GM19240 (cell line): Measurements from ENCODE around the gene CPSF4L.
"Not testable (repeated sequence)": the region's sequence is repeated elsewhere in the genome, so short reads cannot be mapped to it uniquely, and the experiment has no call there.

Experiments
- DNase-seq: peaks from one replicate; pipeline ENCODE4 v3.0.0; 2011; ENCODE audit warnings: low spot score; ENCODE audit not compliant: insufficient read length

Gene CPSF4L

GRCh38 chr17:73261617-73261951, at the start of gene CPSF4L:
Gene CPSF4L, minus strand, starts transcription at chr17:73261880. Its CDS starts 62 bp downstream, at chr17:73261818.
- no peak for DNase-seq

- no peak for DNase-seq
These were observed 49.7 kb upstream of the CPSF4L start for GRCh38 chr17:73311428-73311780.

DNA sequence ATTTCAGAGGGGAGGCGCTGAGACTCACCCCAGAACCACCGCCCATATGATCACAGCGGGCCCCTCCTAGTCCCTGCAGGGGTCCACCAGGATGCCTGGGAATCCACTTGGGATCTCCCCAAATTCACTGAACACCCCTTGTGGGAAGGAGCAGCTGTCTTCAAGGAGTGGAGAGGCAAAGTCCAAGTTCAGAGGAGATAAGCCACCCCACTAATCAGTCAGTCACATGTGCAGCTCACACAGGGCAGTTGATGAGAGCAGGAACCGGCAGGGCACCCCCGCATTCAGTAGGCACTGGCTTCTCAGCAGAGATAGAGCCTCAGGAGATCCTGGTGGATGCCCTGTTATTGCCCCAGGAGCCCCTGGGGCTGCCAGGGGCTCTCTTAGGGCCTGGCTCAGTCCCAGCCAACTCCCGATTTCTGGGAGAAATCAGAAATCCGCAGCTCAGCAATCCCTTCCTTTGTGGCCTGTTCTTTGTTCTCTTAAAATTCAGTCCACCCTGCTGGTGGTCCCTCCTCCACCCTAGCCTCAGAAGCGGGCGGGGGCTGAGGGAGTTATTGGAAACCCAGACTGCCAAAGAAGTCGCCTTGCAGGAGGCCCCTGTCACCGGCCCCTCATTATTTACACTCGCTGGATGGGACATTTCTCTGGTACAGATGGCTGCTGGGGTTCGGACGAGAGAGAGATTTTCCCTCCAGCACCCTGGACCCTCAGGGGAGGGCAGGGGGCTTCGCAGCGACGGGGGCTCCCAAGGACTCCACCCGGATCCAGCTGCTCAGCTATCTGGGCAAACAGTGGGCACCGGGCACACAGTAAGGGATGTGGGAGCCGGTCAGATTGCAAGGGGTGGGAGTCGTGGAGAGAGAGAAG, 48.3 kb upstream of the CPSF4L start:
- DNase-seq = no peak

DNA sequence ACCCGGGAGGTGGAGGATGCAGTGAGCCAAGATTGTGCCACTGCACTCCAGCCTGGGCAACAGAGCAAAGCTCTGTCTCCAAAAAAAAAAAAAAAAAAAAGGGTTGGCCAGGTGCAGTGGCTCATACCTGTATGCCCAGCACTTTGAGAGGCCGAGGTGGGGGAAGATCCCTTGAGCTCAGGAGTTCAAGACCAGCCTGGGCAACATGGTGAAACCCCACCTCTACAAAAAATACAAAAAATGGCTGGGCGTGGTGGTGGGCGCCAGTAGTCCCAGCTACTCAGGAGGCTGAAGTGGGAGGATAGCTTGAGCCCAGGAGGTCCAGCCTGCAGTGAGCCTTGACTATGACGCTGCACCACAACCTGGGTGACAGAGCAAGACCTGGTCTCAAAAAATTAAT, 47.3 kb upstream of the CPSF4L start:
- DNase-seq = not testable (repeated sequence)

GRCh38 chr17:73308017-73308823, 46.5 kb upstream of the CPSF4L start:
- no peak for DNase-seq

DNA sequence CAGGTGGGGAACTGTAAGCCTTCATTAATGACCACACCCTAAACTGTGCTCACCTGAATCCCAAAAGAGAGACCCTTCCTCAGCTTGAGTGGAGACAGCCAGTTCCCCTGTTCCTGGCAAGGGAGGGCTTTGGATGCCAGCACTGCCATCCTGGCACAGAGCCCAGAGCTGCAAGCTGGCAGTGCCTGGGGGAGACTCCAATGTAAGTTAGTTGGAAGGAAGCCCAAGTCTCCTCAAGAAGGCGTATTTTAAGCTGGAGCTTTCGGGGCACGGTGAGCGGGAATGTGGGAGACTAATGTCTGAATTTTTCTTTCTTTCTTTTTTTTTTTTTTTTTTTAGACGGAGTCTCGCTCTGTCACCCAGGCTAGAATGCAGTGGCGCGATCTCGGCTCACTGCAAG, 45.5 kb upstream of the CPSF4L start:
- DNase-seq = no peak

GRCh38 chr17:73305845-73306836, 44.5 kb upstream of the CPSF4L start:
- no peak for DNase-seq

- no peak for DNase-seq
These were observed 43.5 kb upstream of the CPSF4L start for GRCh38 chr17:73304971-73305812.

- no peak for DNase-seq
These were observed 42.8 kb upstream of the CPSF4L start for GRCh38 chr17:73304438-73304837.

DNA sequence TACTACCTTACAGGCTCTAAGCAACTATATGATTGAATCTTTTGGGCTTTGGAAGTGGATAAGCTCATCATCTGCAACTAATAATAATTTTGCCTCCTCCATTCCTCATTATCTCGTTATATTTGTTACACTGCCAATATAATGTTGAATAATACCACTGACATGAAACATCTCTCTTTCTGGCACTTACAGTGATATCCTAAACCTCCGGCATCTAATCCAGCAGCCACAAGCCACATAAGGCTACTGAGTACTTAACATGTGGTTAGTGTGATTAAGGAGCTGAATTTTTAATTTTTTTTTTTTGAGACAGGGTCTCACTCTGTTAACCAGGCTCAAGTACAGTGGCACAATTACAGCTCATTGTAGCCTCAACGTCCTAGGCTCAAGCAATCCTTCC, 40.5 kb upstream of the CPSF4L start:
- DNase-seq = no peak

DNA sequence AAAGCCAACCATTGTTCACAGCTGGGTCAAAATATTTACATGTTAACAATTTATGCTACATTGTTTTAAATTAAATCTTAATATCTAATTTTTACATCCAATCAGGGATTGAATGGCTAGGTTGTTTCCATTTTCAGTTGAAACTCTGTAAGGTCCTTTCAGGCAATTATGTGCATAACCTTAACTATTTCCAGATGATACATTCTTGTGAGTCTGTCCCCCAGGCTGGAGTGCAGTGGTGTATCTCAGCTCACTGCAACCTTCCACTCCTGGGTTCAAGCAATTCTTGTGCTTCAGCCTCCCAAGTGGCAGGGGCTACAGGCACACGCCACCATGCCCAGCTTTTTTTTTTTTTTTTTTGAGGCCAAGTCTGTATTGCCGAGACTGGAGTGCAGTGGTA, 39.7 kb upstream of the CPSF4L start:
- DNase-seq = no peak

DNA sequence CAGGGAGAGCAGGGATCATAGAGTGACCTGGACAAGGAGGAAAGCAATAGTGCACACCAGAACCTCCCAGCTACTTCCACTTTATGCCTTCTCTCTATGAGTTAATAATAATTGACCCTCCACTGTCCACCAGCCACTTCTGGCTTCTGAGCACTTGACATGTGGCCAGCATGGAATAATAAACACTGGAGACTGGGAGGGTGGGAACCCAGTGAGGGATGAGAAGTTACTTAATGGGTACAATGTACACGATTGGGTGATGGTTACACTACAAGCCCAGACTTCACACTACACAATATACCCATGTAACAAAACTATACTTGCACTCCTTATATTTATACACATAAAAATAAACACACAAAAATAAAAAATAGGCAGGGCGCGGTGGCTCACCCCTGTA, 38.7 kb upstream of the CPSF4L start:
- DNase-seq = no peak

DNA sequence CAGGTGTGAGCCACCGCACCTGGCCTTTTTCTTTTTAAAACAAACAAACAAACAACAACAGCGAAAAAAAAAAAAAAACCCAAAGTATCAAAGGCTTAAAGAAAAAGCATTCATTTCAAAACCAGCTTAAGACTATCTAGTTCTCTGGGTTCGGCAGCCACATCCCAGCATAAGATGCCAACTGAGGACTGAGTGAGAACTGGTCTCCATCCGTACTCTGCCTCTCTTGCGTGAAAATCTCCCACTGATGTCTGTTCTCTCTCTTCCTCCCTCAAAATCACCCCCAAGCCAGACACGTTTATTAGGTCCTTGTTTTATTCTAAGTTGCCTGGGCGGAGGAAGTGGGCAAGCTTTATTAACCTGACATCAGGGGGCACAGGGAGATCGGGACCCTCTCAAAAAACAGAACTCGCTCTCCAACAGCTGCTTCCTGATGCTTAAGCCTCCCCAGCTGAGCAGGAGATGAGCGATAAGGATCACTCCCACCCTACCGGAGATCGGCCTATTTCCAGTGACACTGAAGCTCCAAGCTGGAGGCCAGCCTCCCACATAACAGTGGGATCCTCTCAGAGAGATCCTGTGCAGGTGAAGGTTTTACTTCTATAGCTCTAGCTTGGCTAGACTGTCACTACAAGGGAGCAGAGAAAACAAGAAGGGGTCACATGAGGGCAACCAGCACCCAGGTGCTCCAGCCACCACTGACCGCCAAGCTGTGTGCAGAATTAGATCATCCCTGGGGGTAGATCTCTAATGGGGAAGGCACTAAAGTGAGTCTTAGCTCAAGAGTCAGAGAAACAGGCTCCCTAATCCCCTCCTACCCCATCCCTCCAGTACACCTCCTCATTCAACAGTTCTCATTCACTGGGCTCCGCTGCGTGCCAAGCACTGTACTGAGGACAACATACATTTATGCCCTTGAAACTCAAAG, 36.5 kb upstream of the CPSF4L start:
- DNase-seq = no peak

DNA sequence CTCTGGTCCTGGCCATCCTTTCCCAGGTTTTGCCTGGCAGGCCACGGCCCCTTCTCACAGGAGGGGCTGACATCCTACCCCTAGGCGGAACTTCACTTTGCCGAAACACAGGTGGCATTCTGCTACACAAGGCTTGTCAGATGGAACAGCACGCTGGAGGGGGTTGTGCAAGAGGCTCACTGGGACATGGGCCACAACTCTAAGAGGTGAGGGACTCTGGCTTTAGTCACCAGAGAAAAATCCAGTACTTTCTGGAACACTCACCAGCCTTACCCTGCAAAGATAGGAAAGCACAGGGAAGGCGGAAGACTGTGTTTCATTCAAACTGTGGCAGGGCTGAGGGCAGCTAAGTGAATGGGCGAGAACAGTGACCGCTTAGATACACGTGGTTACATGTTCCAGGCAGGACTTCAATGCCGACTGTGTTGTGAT, 31.8 kb upstream of the CPSF4L start:
- no peak for DNase-seq

GRCh38 chr17:73293031-73293430, 31.4 kb upstream of the CPSF4L start:
- no peak for DNase-seq

DNA sequence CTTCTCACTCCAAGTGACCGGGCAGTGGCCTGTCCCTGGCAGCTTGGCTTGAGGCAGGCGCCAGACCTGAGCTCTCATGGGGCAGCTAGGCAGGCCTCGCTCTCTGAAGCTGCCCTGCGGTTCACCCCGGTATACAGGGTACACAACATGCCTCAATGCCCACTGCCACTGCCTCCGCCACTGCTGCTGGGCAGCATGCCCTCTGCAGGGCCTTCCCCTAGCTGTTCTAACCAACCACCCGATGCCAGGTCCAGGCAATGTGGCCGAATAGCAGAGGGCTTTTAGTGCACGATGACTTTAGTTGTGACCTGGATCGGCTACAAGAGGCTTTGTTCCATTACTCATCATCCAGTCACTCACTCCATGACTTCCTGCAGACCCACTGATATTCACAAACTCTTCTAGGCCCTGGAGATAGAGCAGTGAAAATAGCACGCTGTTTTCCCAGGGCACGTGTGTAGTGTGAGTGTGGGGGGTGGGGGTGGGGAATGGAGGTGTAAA, 30.4 kb upstream of the CPSF4L start:
- no peak for DNase-seq

- peak; percentile 58 for DNase-seq
These were observed 29.7 kb upstream of the CPSF4L start for GRCh38 chr17:73291260-73291801.

DNA sequence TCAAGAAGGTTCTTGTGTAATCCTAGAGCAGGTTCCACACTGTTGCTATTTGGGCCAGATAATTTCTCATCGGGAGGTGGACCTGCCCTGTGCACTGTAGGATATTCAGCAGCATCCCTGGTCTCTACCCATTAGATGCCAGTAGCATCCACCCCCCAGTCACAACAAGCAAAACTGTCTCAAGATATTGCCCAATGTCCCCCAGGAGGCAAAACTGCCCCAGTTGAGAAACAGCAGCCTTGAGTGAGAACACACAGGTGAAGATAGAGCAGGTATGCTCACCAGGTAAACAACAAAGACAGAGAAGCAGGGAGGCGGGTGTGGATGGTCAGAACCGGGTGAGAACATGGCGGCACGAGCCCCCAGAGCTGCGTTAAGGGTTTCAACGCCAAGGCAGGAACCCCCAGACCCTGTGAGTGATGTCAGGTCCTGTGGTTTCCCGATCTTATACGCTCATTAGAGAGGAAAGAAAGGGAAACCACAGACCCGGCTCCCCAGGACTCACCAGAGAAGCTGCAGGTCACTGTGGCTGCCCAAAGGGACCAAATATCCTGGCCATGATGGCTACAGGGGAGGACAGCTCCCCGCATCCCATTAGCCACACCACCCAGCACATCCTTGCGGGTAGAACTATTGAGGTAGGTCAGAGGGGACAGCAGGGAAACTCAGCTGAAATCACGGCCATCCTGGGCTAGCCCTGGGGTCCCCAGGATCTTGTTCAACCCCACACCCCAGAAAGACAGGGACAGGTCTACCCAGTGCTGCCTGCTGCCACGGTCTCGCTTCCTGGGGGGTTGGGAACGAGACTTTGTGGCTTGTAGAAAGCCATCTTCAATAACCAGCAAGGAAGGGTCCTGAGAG, 28.9 kb upstream of the CPSF4L start:
- no peak for DNase-seq
